Stimulated activated CD8-positive, alpha-beta memory T cell treated with anti-CD3 and anti-CD28 coated beads, Interleukin-15, amount 100 ng/mL, for 48 hours (primary cell): ENCODE results near the gene PSRC1.
"Not testable (repeated sequence)": the region's sequence is repeated elsewhere in the genome, so short reads cannot be mapped to it uniquely, and the experiment has no call there.

Experiments
- DNase-seq, 2 donors: peaks; one replicate each; pipeline ENCODE4 v3.0.0-alpha.2; 2020; ENCODE audit warnings: low read depth in 2 of 2

PSRC1 gene

GRCh38 chr1:109282952-109283747 is at the start of gene PSRC1:
PSRC1 (minus strand) TSS chr1:109283145.
- DNase-seq = peak; percentile 82

GRCh38 chr1:109331113-109331512 is 48.2 kb upstream of the PSRC1 start:
- DNase-seq = no peak

GRCh38 chr1:109327285-109327684 is 44.3 kb upstream of the PSRC1 start:
- no peak for DNase-seq

GRCh38 chr1:109322974-109323373 is 40.0 kb upstream of the PSRC1 start:
- DNase-seq = no peak

GRCh38 chr1:109319114-109319513 is 36.2 kb upstream of the PSRC1 start:
- no peak for DNase-seq

GRCh38 chr1:109316506-109316905 is 33.6 kb upstream of the PSRC1 start:
- DNase-seq = no peak

- DNase-seq = no peak
These were observed 32.3 kb upstream of the PSRC1 start for GRCh38 chr1:109315288-109315687.

GRCh38 chr1:109314795-109315194 is 31.9 kb upstream of the PSRC1 start:
- DNase-seq = no peak

GRCh38 chr1:109312978-109313775 is 30.2 kb upstream of the PSRC1 start:
- DNase-seq = no peak

- DNase-seq = no peak
These were observed 29.3 kb upstream of the PSRC1 start for GRCh38 chr1:109312246-109312645.

- DNase-seq = no peak
These were observed 26.4 kb upstream of the PSRC1 start for GRCh38 chr1:109309347-109309746.

GRCh38 chr1:109307274-109308021 is 24.5 kb upstream of the PSRC1 start:
- DNase-seq = no peak

- no peak for DNase-seq
These were observed 23.9 kb upstream of the PSRC1 start, which contains the start of gene MYBPHL for GRCh38 chr1:109306832-109307273. MYBPHL (minus strand) TSS chr1:109307011; CDS start chr1:109306991, 20 bp downstream.

- DNase-seq = not testable (repeated sequence)
These were observed 23.0 kb upstream of the PSRC1 start for GRCh38 chr1:109305991-109306390.

- no peak for DNase-seq
These were observed 21.4 kb upstream of the PSRC1 start for GRCh38 chr1:109304226-109304920.

- no peak for DNase-seq
These were observed 18.9 kb upstream of the PSRC1 start for GRCh38 chr1:109301874-109302273.

GRCh38 chr1:109300650-109301151 is 17.8 kb upstream of the PSRC1 start:
- no peak for DNase-seq

GRCh38 chr1:109299558-109300343 is 16.8 kb upstream of the PSRC1 start:
- DNase-seq = no peak

- no peak for DNase-seq
These were observed 16.0 kb upstream of the PSRC1 start for GRCh38 chr1:109298666-109299557.
